Thyroid gland (tissue), 4 donors: Measurements from ENCODE around the gene SGCD. TPM values are rescaled to one million over a fixed set of nuclear protein-coding genes. Genes with fewer than 3 reads are reported as not detected.

Experiments used
- DNase-seq, 2 donors: peaks; one replicate each; pipeline ENCODE4 v3.0.0-alpha.2; 2019
- H3K27ac ChIP-seq, 3 donors: fragments of 200-600 bp; sonication (generic); 1 replicate in 2 of 3; 2 replicates in 1 of 3; pipeline ENCODE4 v1.5.1; 2016 to 2019; ENCODE audit warnings: mild to moderate bottlenecking in 1 of 3, moderate library complexity in 1 of 3
- H3K27me3 ChIP-seq: fragments of 200-600 bp; sonication (generic); one replicate; pipeline ENCODE4 v1.5.1; 2019
- H3K36me3 ChIP-seq, 2 donors: fragments of 200-600 bp; sonication (generic); one replicate each; pipeline ENCODE4 v1.5.1; 2016 to 2019
- H3K4me1 ChIP-seq, 2 donors: fragments of 200-600 bp; sonication (generic); one replicate each; pipeline ENCODE4 v1.5.1; 2017 to 2019
- H3K4me3 ChIP-seq, 3 donors: fragments of 200-600 bp; sonication (generic); replicated peaks in 1 of 3; 1 replicate in 2 of 3; 2 replicates in 1 of 3; pipeline ENCODE4 v1.5.1; 2016; ENCODE audit warnings: mild to moderate bottlenecking in 1 of 3
- H3K9me3 ChIP-seq: fragments of 200-600 bp; sonication (generic); one replicate; pipeline ENCODE4 v1.5.1; 2017
- CTCF ChIP-seq, 6 experiments: fragments of 200-600 bp in 3 of 6; fragments of 450-650 bp in 3 of 6; sonication (generic) in 3 of 6; IDR thresholded peaks; one replicate each; pipeline ENCODE4 v1.5.1; 2016 to 2019; ENCODE audit warnings: antibody characterized with exemption in 6 of 6, mild to moderate bottlenecking in 2 of 6, inconsistent platforms in 1 of 6, moderate library complexity in 1 of 6
- POLR2A ChIP-seq, 2 donors: fragments of 450-650 bp; IDR thresholded peaks; one replicate each; pipeline ENCODE4 v1.6.1; 2017; ENCODE audit warnings: antibody characterized with exemption in 2 of 2, mild to moderate bottlenecking in 2 of 2, moderate library complexity in 1 of 2
- WGBS, 2 donors: methylation state at CpG; one replicate each; pipeline ENCODE4 v1.1.5; 2017; 5-methylcytosine and 5-hydroxymethylcytosine counted together
- intact Hi-C: fragments of 100-400 bp; cut with DNase I; formaldehyde crosslinking; loops from one replicate; pipeline ENCODE4 v1.15.1; 2023
- total RNA-seq, 4 donors: library from RNA; depleted of rRNA; stranded (reverse); fragments of >200 nt; gene quantifications; one replicate each; pipeline ENCODE4 v1.2.3, GENCODE V29; 2016

Gene SGCD
- total RNA-seq, 4 donors from 2014 or later: 7.4 to 20.1 (median 9.2) TPM

- intact Hi-C loops: no loop called here
- no peaks in the 10 kb centered on the region for H3K36me3 ChIP-seq
- WGBS, 2 donors: 90 to 97% methylated on average over 3 of the region's 3 CpGs
- H3K27me3 ChIP-seq: no peaks in the 10 kb centered on the region
- no peak for DNase-seq
- H3K27ac ChIP-seq: no peak overlapping the region
- H3K9me3 ChIP-seq: no peaks in the 10 kb centered on the region
- no peak overlapping the region for H3K4me3 ChIP-seq
- TF ChIP-seq CTCF (IDR thresholded peaks at IDR 0.05) (no peak), POLR2A (IDR thresholded peaks at IDR 0.05) (no peak)
- H3K4me1 ChIP-seq: no peaks in the 10 kb centered on the region
These were observed 340.7 kb downstream of the SGCD start for GRCh38 chr5:156667616-156668015.

GRCh38 chr5:156669416-156669815 is 342.5 kb downstream of the SGCD start:
- no peaks in the 10 kb centered on the region for H3K9me3 ChIP-seq
- no peaks in the 10 kb centered on the region for H3K27me3 ChIP-seq
- H3K4me1 ChIP-seq: no peaks in the 10 kb centered on the region
- DNase-seq: no peak
- TF ChIP-seq POLR2A (IDR thresholded peaks at IDR 0.05) (no peak), CTCF (IDR thresholded peaks at IDR 0.05) (no peak)
- no peaks in the 10 kb centered on the region for H3K36me3 ChIP-seq
- intact Hi-C loops: no loop called here
- H3K27ac ChIP-seq: no peak overlapping the region
- H3K4me3 ChIP-seq: no peak overlapping the region

- Histone ChIP-seq H3K9me3 (no peaks in the 10 kb centered on the region), H3K4me1 (no peaks in the 10 kb centered on the region), H3K4me3 (no peak overlapping the region), H3K36me3 (no peaks in the 10 kb centered on the region), H3K27ac (no peak overlapping the region), H3K27me3 (no peaks in the 10 kb centered on the region)
- no peak for TF ChIP-seq CTCF (IDR thresholded peaks at IDR 0.05)
- no peak for DNase-seq
- intact Hi-C loops: no loop called here
- WGBS, 2 donors: 83 to 90% methylated on average over 2 of the region's 2 CpGs
These were observed 343.7 kb downstream of the SGCD start for GRCh38 chr5:156670615-156671014.

- no peak for TF ChIP-seq CTCF (IDR thresholded peaks at IDR 0.05)
- no peak for TF ChIP-seq POLR2A (IDR thresholded peaks at IDR 0.05)
- intact Hi-C loops: no loop called here
- H3K4me3 ChIP-seq: no peak overlapping the region
- H3K27ac ChIP-seq: no peak overlapping the region
- H3K4me1 ChIP-seq: no peaks in the 10 kb centered on the region
- no peaks in the 10 kb centered on the region for H3K27me3 ChIP-seq
- no peaks in the 10 kb centered on the region for H3K9me3 ChIP-seq
- H3K36me3 ChIP-seq: no peaks in the 10 kb centered on the region
- DNase-seq: no peak
These were observed 348.4 kb downstream of the SGCD start for GRCh38 chr5:156675395-156675794.

GRCh38 chr5:156677963-156678362 is 351.0 kb downstream of the SGCD start:
- WGBS, 2 donors: 89 to 94% methylated on average over 1 of the region's 1 CpG
- TF ChIP-seq POLR2A (IDR thresholded peaks at IDR 0.05): no peak
- TF ChIP-seq CTCF (IDR thresholded peaks at IDR 0.05): no peak
- Histone ChIP-seq H3K36me3 (no peaks in the 10 kb centered on the region), H3K27me3 (no peaks in the 10 kb centered on the region), H3K9me3 (no peaks in the 10 kb centered on the region), H3K4me1 (no peaks in the 10 kb centered on the region), H3K27ac (no peak overlapping the region), H3K4me3 (no peak overlapping the region)
- intact Hi-C loops: no loop called here
- DNase-seq: no peak
